Measurements from ENCODE around the gene SALL2.

SALL2 gene

GRCh38 chr14:21476523-21476924 lies 49.6 kb downstream of the SALL2 start:
- DNase-seq: no peak

GRCh38 chr14:21475767-21476522 lies 50.2 kb downstream of the SALL2 start:
- DNase-seq: no peak
